Measurements from ENCODE around the gene OGFR. TPM values are rescaled to one million over a fixed set of nuclear protein-coding genes. Genes with fewer than 3 reads are reported as not detected.

OGFR gene
- total and polyA plus RNA-seq, 9 donors, result 28.6 to 52.9 (median 43.0) TPM

GRCh38 chr20:62794007-62794724 is 10.5 kb upstream of the OGFR start:
- peak overlapping the region; percentile 78 for H3K4me3 ChIP-seq
- H3K9me3 ChIP-seq, result no peaks in the 10 kb centered on the region
- intact Hi-C loops (cut with DNase I), result loop anchor here in 3 of 4 donors (5.0 kb wide), 4 partner anchors 127 to 492 kb away; partner anchors contain the start of gene ADRM1 (in 1 of the 3)
- WGBS, 3 donors, result 1 to 3% (median 1%) methylated on average over 30 to 69 of the region's 69 CpGs
- H3K27ac ChIP-seq, result peak overlapping the region; percentile 92
- TF ChIP-seq EP300 (IDR thresholded peaks at IDR 0.05) (no peak), POLR2A (IDR thresholded peaks at IDR 0.05) (peak; percentile 94), CTCF (IDR thresholded peaks at IDR 0.05) (peak in 1 of 3 donors; percentile 17)
- H3K27me3 ChIP-seq, result no peaks in the 10 kb centered on the region
- no peaks in the 10 kb centered on the region for H3K36me3 ChIP-seq
- peak; percentile 97 to 99 (median 98) for DNase-seq
- H3K4me1 ChIP-seq (ENCODE audit: insufficient read depth), result peaks cover 7% of the 10 kb centered on the region

- peaks cover 7% of the 10 kb centered on the region for H3K4me1 ChIP-seq (ENCODE audit: insufficient read depth)
- peak overlapping the region; percentile 78 for H3K4me3 ChIP-seq
- peak; percentile 62 to 80 (median 70) for DNase-seq
- no peaks in the 10 kb centered on the region for H3K9me3 ChIP-seq
- H3K27ac ChIP-seq, result peak overlapping the region; percentile 92
- no peaks in the 10 kb centered on the region for H3K27me3 ChIP-seq
- no peaks in the 10 kb centered on the region for H3K36me3 ChIP-seq
- 0 to 1% (median 1%) methylated on average over 68 of the region's 68 CpGs for WGBS, 3 donors
- intact Hi-C loops (cut with DNase I), result no loop called here
- TF ChIP-seq CTCF (IDR thresholded peaks at IDR 0.05), result no peak
- no peak for TF ChIP-seq EP300 (IDR thresholded peaks at IDR 0.05)
- no peak for TF ChIP-seq POLR2A (IDR thresholded peaks at IDR 0.05)
Observed at GRCh38 chr20:62795023-62795761, 9.4 kb upstream of the OGFR start.

GRCh38 chr20:62796699-62797491 is 7.7 kb upstream of the OGFR start:
- no peaks in the 10 kb centered on the region for H3K36me3 ChIP-seq
- intact Hi-C loops (cut with DNase I), result no loop called here
- H3K27ac ChIP-seq, result peak overlapping the region; percentile 92 to 94
- DNase-seq, result peak in 3 of 5 donors; percentile 59 to 69 (median 63)
- no peaks in the 10 kb centered on the region for H3K9me3 ChIP-seq
- TF ChIP-seq POLR2A (IDR thresholded peaks at IDR 0.05) (no peak), EP300 (IDR thresholded peaks at IDR 0.05) (no peak), CTCF (IDR thresholded peaks at IDR 0.05) (no peak)
- peak overlapping the region; percentile 78 for H3K4me3 ChIP-seq
- H3K27me3 ChIP-seq, result no peaks in the 10 kb centered on the region
- whole genome bisulfite sequencing, 3 donors, result 12 to 34% (median 15%) methylated on average over 17 to 53 of the region's 53 CpGs
- peaks cover 7% of the 10 kb centered on the region for H3K4me1 ChIP-seq (ENCODE audit: insufficient read depth)
